SK-N-SH treated with all-trans-retinoic acid at 6 μM for 48 hours (cell line): Measurements from ENCODE around the gene TMEM163.

Experiments
- ARNTL ChIP-seq: fragments of 450-650 bp; formaldehyde crosslinking; IDR thresholded peaks from 2 replicates; pipeline ENCODE4 v1.5.0; 2020; ENCODE audit warnings: low read depth, mild to moderate bottlenecking, moderate library complexity, borderline replicate concordance
- CSDC2 ChIP-seq: fragments of 250-450 bp; sonication (Bioruptor Pico); IDR thresholded peaks from 2 replicates; pipeline ENCODE4 v1.5.0; 2020; ENCODE audit warnings: mild to moderate bottlenecking, moderate library complexity
- PATZ1 ChIP-seq: fragments of 250-450 bp; sonication (Bioruptor Pico); IDR thresholded peaks from 2 replicates; pipeline ENCODE4 v1.8.0; 2020; ENCODE audit warnings: mild to moderate bottlenecking, moderate library complexity, borderline replicate concordance
- PPARA ChIP-seq: fragments of 250-450 bp; sonication (Bioruptor Pico); IDR thresholded peaks from 2 replicates; pipeline ENCODE4 v1.5.0; 2020; ENCODE audit warnings: mild to moderate bottlenecking, borderline replicate concordance
- RARB ChIP-seq: fragments of 250-450 bp; sonication (Bioruptor Pico); IDR thresholded peaks from 2 replicates; pipeline ENCODE4 v1.8.0; 2021; ENCODE audit warnings: mild to moderate bottlenecking, moderate library complexity
- ZFP3 ChIP-seq: fragments of 250-450 bp; sonication (Bioruptor Pico); IDR thresholded peaks from 2 replicates; pipeline ENCODE4 v1.5.0; 2020; ENCODE audit warnings: mild to moderate bottlenecking, moderate library complexity
- ZFP30 ChIP-seq: fragments of 450-650 bp; formaldehyde crosslinking; IDR thresholded peaks from 2 replicates; pipeline ENCODE4 v1.5.0; 2022; ENCODE audit warnings: mild to moderate bottlenecking, moderate library complexity
- ZNF565 ChIP-seq: fragments of 450-650 bp; formaldehyde crosslinking; conservative IDR thresholded peaks from 2 replicates; pipeline ENCODE4 v1.5.0; 2020; ENCODE audit warnings: low read depth, mild to moderate bottlenecking, moderate library complexity
- ZNF70 ChIP-seq: fragments of 450-650 bp; formaldehyde crosslinking; IDR thresholded peaks from 2 replicates; pipeline ENCODE4 v1.5.0; 2020; ENCODE audit warnings: mild to moderate bottlenecking, moderate library complexity
- TF ChIP-seq, protein P1 (sequence below): fragments of 250-450 bp; sonication (Bioruptor Pico); IDR thresholded peaks from 2 replicates; pipeline ENCODE4 v1.5.1; 2020; ENCODE audit warnings: low read depth, mild to moderate bottlenecking, moderate library complexity
- TF ChIP-seq, protein P2 (sequence below): fragments of 250-450 bp; sonication (Bioruptor Pico); IDR thresholded peaks from 2 replicates; pipeline ENCODE4 v1.8.0; 2021; ENCODE audit warnings: low read depth, mild to moderate bottlenecking, moderate library complexity, borderline replicate concordance

GRCh38 chr2:134491771-134492441 lies 226.9 kb downstream of the TMEM163 start:
- no peak for TF ChIP-seq RARB (CRISPR knock-in tag)
- no peak for TF ChIP-seq ARNTL (CRISPR knock-in tag)
- no peak for TF ChIP-seq ZNF565 (CRISPR knock-in tag)
- no peak for TF ChIP-seq ZFP30 (CRISPR knock-in tag)
- no peak for TF ChIP-seq PATZ1
- TF ChIP-seq, protein P1, sequence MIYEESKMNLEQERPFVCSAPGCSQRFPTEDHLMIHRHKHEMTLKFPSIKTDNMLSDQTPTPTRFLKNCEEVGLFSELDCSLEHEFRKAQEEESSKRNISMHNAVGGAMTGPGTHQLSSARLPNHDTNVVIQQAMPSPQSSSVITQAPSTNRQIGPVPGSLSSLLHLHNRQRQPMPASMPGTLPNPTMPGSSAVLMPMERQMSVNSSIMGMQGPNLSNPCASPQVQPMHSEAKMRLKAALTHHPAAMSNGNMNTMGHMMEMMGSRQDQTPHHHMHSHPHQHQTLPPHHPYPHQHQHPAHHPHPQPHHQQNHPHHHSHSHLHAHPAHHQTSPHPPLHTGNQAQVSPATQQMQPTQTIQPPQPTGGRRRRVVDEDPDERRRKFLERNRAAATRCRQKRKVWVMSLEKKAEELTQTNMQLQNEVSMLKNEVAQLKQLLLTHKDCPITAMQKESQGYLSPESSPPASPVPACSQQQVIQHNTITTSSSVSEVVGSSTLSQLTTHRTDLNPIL, result no peak
- no peak for TF ChIP-seq ZFP3 (CRISPR knock-in tag)
- TF ChIP-seq, protein P2, sequence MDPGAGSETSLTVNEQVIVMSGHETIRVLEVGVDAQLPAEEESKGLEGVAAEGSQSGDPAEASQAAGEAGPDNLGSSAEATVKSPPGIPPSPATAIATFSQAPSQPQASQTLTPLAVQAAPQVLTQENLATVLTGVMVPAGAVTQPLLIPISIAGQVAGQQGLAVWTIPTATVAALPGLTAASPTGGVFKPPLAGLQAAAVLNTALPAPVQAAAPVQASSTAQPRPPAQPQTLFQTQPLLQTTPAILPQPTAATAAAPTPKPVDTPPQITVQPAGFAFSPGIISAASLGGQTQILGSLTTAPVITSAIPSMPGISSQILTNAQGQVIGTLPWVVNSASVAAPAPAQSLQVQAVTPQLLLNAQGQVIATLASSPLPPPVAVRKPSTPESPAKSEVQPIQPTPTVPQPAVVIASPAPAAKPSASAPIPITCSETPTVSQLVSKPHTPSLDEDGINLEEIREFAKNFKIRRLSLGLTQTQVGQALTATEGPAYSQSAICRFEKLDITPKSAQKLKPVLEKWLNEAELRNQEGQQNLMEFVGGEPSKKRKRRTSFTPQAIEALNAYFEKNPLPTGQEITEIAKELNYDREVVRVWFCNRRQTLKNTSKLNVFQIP (CRISPR knock-in tag), result no peak
- TF ChIP-seq ZNF70 (CRISPR knock-in tag), result no peak
- no peak for TF ChIP-seq PPARA (CRISPR knock-in tag)
- TF ChIP-seq CSDC2 (CRISPR knock-in tag), result no peak
